ENCODE measurements around the gene RPS6KA1.

DNA sequence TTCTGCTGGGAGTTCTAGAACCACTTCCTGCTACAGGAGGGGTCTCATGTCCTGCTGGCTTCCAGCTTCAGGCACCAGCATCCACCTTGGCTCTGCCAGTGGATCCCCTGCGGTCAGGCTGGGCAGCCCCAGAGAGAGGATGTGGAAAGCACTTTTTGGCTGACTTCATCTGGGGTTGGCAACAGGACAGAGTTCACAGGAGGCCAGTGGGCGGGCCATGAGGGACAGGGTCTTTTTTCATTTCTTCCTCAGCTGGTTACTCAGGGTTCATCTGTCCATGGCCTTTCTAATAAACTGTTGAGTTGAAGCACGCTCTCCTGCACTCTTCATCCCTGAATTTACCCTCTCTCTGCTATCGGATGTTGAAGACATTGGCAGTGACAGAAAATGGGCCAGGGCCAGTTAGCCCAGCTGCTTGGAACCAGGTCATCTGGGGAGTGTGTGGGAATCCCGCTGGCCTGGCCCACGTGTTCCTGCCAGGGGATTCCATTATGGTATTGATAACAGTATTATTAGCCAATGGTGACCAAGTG, 45.2 kb downstream of the RPS6KA1 start:
- TF ChIP-seq, protein P1, sequence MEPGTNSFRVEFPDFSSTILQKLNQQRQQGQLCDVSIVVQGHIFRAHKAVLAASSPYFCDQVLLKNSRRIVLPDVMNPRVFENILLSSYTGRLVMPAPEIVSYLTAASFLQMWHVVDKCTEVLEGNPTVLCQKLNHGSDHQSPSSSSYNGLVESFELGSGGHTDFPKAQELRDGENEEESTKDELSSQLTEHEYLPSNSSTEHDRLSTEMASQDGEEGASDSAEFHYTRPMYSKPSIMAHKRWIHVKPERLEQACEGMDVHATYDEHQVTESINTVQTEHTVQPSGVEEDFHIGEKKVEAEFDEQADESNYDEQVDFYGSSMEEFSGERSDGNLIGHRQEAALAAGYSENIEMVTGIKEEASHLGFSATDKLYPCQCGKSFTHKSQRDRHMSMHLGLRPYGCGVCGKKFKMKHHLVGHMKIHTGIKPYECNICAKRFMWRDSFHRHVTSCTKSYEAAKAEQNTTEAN (CRISPR knock-in tag; IDR thresholded peaks at IDR 0.05) = no peak
- TF ChIP-seq, protein P2, sequence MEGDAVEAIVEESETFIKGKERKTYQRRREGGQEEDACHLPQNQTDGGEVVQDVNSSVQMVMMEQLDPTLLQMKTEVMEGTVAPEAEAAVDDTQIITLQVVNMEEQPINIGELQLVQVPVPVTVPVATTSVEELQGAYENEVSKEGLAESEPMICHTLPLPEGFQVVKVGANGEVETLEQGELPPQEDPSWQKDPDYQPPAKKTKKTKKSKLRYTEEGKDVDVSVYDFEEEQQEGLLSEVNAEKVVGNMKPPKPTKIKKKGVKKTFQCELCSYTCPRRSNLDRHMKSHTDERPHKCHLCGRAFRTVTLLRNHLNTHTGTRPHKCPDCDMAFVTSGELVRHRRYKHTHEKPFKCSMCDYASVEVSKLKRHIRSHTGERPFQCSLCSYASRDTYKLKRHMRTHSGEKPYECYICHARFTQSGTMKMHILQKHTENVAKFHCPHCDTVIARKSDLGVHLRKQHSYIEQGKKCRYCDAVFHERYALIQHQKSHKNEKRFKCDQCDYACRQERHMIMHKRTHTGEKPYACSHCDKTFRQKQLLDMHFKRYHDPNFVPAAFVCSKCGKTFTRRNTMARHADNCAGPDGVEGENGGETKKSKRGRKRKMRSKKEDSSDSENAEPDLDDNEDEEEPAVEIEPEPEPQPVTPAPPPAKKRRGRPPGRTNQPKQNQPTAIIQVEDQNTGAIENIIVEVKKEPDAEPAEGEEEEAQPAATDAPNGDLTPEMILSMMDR (IDR thresholded peaks at IDR 0.05) = no peak
- TF ChIP-seq, protein P3, sequence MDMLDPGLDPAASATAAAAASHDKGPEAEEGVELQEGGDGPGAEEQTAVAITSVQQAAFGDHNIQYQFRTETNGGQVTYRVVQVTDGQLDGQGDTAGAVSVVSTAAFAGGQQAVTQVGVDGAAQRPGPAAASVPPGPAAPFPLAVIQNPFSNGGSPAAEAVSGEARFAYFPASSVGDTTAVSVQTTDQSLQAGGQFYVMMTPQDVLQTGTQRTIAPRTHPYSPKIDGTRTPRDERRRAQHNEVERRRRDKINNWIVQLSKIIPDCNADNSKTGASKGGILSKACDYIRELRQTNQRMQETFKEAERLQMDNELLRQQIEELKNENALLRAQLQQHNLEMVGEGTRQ (CRISPR knock-in tag; IDR thresholded peaks at IDR 0.05) = no peak
- TF ChIP-seq, protein P4, sequence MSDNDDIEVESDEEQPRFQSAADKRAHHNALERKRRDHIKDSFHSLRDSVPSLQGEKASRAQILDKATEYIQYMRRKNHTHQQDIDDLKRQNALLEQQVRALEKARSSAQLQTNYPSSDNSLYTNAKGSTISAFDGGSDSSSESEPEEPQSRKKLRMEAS (CRISPR knock-in tag; IDR thresholded peaks at IDR 0.05) = no peak
- TF ChIP-seq, protein P5, sequence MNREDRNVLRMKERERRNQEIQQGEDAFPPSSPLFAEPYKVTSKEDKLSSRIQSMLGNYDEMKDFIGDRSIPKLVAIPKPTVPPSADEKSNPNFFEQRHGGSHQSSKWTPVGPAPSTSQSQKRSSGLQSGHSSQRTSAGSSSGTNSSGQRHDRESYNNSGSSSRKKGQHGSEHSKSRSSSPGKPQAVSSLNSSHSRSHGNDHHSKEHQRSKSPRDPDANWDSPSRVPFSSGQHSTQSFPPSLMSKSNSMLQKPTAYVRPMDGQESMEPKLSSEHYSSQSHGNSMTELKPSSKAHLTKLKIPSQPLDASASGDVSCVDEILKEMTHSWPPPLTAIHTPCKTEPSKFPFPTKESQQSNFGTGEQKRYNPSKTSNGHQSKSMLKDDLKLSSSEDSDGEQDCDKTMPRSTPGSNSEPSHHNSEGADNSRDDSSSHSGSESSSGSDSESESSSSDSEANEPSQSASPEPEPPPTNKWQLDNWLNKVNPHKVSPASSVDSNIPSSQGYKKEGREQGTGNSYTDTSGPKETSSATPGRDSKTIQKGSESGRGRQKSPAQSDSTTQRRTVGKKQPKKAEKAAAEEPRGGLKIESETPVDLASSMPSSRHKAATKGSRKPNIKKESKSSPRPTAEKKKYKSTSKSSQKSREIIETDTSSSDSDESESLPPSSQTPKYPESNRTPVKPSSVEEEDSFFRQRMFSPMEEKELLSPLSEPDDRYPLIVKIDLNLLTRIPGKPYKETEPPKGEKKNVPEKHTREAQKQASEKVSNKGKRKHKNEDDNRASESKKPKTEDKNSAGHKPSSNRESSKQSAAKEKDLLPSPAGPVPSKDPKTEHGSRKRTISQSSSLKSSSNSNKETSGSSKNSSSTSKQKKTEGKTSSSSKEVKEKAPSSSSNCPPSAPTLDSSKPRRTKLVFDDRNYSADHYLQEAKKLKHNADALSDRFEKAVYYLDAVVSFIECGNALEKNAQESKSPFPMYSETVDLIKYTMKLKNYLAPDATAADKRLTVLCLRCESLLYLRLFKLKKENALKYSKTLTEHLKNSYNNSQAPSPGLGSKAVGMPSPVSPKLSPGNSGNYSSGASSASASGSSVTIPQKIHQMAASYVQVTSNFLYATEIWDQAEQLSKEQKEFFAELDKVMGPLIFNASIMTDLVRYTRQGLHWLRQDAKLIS (CRISPR knock-in tag; IDR thresholded peaks at IDR 0.05; ENCODE audit: borderline replicate concordance) = no peak
- no peak for TF ChIP-seq EMX1 (CRISPR knock-in tag; IDR thresholded peaks at IDR 0.05)
- TF ChIP-seq, protein P6, sequence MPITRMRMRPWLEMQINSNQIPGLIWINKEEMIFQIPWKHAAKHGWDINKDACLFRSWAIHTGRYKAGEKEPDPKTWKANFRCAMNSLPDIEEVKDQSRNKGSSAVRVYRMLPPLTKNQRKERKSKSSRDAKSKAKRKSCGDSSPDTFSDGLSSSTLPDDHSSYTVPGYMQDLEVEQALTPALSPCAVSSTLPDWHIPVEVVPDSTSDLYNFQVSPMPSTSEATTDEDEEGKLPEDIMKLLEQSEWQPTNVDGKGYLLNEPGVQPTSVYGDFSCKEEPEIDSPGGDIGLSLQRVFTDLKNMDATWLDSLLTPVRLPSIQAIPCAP (CRISPR knock-in tag; IDR thresholded peaks at IDR 0.05) = no peak

Measured in WTC11 (cell line).